Thyroid gland (tissue), 4 donors: ENCODE measurements around the gene PODNL1. TPM values are rescaled to one million over a fixed set of nuclear protein-coding genes. Genes with fewer than 3 reads are reported as not detected.
A peak's percentile ranks its signal among the peaks of the same experiment; 100 is the strongest.

Experiments used
- DNase-seq, 2 donors: peaks; one replicate each; pipeline ENCODE4 v3.0.0-alpha.2; 2019
- H3K27ac ChIP-seq, 3 donors: fragments of 200-600 bp; sonication (generic); 1 replicate in 2 of 3; 2 replicates in 1 of 3; pipeline ENCODE4 v1.5.1; 2016 to 2019; ENCODE audit warnings: mild to moderate bottlenecking in 1 of 3, moderate library complexity in 1 of 3
- H3K27me3 ChIP-seq: fragments of 200-600 bp; sonication (generic); one replicate; pipeline ENCODE4 v1.5.1; 2019
- H3K36me3 ChIP-seq, 2 donors: fragments of 200-600 bp; sonication (generic); one replicate each; pipeline ENCODE4 v1.5.1; 2016 to 2019
- H3K4me1 ChIP-seq, 2 donors: fragments of 200-600 bp; sonication (generic); one replicate each; pipeline ENCODE4 v1.5.1; 2017 to 2019
- H3K4me3 ChIP-seq, 3 donors: fragments of 200-600 bp; sonication (generic); replicated peaks in 1 of 3; 1 replicate in 2 of 3; 2 replicates in 1 of 3; pipeline ENCODE4 v1.5.1; 2016; ENCODE audit warnings: mild to moderate bottlenecking in 1 of 3
- H3K9me3 ChIP-seq: fragments of 200-600 bp; sonication (generic); one replicate; pipeline ENCODE4 v1.5.1; 2017
- CTCF ChIP-seq, 6 experiments: fragments of 200-600 bp in 3 of 6; fragments of 450-650 bp in 3 of 6; sonication (generic) in 3 of 6; IDR thresholded peaks; one replicate each; pipeline ENCODE4 v1.5.1; 2016 to 2019; ENCODE audit warnings: antibody characterized with exemption in 6 of 6, mild to moderate bottlenecking in 2 of 6, inconsistent platforms in 1 of 6, moderate library complexity in 1 of 6
- POLR2A ChIP-seq, 2 donors: fragments of 450-650 bp; IDR thresholded peaks; one replicate each; pipeline ENCODE4 v1.6.1; 2017; ENCODE audit warnings: antibody characterized with exemption in 2 of 2, mild to moderate bottlenecking in 2 of 2, moderate library complexity in 1 of 2
- WGBS, 2 donors: methylation state at CpG; one replicate each; pipeline ENCODE4 v1.1.5; 2017; 5-methylcytosine and 5-hydroxymethylcytosine counted together
- intact Hi-C: fragments of 100-400 bp; cut with DNase I; formaldehyde crosslinking; loops from one replicate; pipeline ENCODE4 v1.15.1; 2023
- total RNA-seq, 4 donors: library from RNA; depleted of rRNA; stranded (reverse); fragments of >200 nt; gene quantifications; one replicate each; pipeline ENCODE4 v1.2.3, GENCODE V29; 2016

Gene PODNL1
- total RNA-seq, 4 donors from 2014 or later = 0.40 to 1.4 (median 0.63) TPM; not detected in 1

- no peak overlapping the region for H3K27ac ChIP-seq
- peaks cover 14% of the 10 kb centered on the region in 2 donors for H3K4me1 ChIP-seq
- H3K4me3 ChIP-seq = no peak overlapping the region
- DNase-seq = no peak
- intact Hi-C loops = no loop called here
- WGBS, 2 donors = 73 to 86% methylated on average over 4 of the region's 4 CpGs
- no peaks in the 10 kb centered on the region for H3K36me3 ChIP-seq
- TF ChIP-seq POLR2A (IDR thresholded peaks at IDR 0.05) = no peak
- peak in 1 of 6 experiments; percentile 28 for TF ChIP-seq CTCF (IDR thresholded peaks at IDR 0.05)
- H3K27me3 ChIP-seq = no peaks in the 10 kb centered on the region
- H3K9me3 ChIP-seq = no peaks in the 10 kb centered on the region
Measured at GRCh38 chr19:13902993-13903555, 35.1 kb downstream of the PODNL1 start.

- no peak overlapping the region for H3K27ac ChIP-seq
- no peaks in the 10 kb centered on the region for H3K36me3 ChIP-seq
- no peak overlapping the region for H3K4me3 ChIP-seq
- intact Hi-C loops = no loop called here
- no peak for DNase-seq
- no peaks in the 10 kb centered on the region for H3K4me1 ChIP-seq
- WGBS, 2 donors = 65 to 71% methylated on average over 5 of the region's 5 CpGs
- TF ChIP-seq POLR2A (IDR thresholded peaks at IDR 0.05) (no peak), CTCF (IDR thresholded peaks at IDR 0.05) (no peak)
- no peaks in the 10 kb centered on the region for H3K9me3 ChIP-seq
- no peaks in the 10 kb centered on the region for H3K27me3 ChIP-seq
Measured at GRCh38 chr19:13899912-13900584, 38.2 kb downstream of the PODNL1 start.

- Histone ChIP-seq H3K36me3 (no peaks in the 10 kb centered on the region), H3K9me3 (no peaks in the 10 kb centered on the region), H3K27me3 (no peaks in the 10 kb centered on the region), H3K27ac (no peak overlapping the region), H3K4me3 (no peak overlapping the region), H3K4me1 (no peaks in the 10 kb centered on the region)
- 72 to 73% methylated on average over 10 of the region's 10 CpGs for WGBS, 2 donors
- DNase-seq = no peak
- no peak for TF ChIP-seq CTCF (IDR thresholded peaks at IDR 0.05)
- no peak for TF ChIP-seq POLR2A (IDR thresholded peaks at IDR 0.05)
- intact Hi-C loops = no loop called here
Measured at GRCh38 chr19:13899393-13899792, 38.8 kb downstream of the PODNL1 start.

- intact Hi-C loops = no loop called here
- Histone ChIP-seq H3K36me3 (no peaks in the 10 kb centered on the region), H3K27me3 (no peaks in the 10 kb centered on the region), H3K9me3 (no peaks in the 10 kb centered on the region), H3K27ac (no peak overlapping the region), H3K4me3 (no peak overlapping the region), H3K4me1 (no peaks in the 10 kb centered on the region)
- 97 to 98% methylated on average over 2 of the region's 2 CpGs for WGBS, 2 donors
- no peak for DNase-seq
- TF ChIP-seq POLR2A (IDR thresholded peaks at IDR 0.05) = no peak
- no peak for TF ChIP-seq CTCF (IDR thresholded peaks at IDR 0.05)
Measured at GRCh38 chr19:13896227-13896626, 42.0 kb downstream of the PODNL1 start.

GRCh38 chr19:13894552-13894951 lies 43.7 kb downstream of the PODNL1 start:
- no peaks in the 10 kb centered on the region for H3K36me3 ChIP-seq
- H3K4me3 ChIP-seq = no peak overlapping the region
- no peaks in the 10 kb centered on the region for H3K9me3 ChIP-seq
- intact Hi-C loops = no loop called here
- WGBS, 2 donors = 85 to 86% methylated on average over 5 of the region's 5 CpGs
- DNase-seq = no peak
- TF ChIP-seq POLR2A (IDR thresholded peaks at IDR 0.05) (no peak), CTCF (IDR thresholded peaks at IDR 0.05) (no peak)
- no peaks in the 10 kb centered on the region for H3K4me1 ChIP-seq
- H3K27me3 ChIP-seq = no peaks in the 10 kb centered on the region
- H3K27ac ChIP-seq = no peak overlapping the region
